ENCODE data around the gene NUP214.

DNA sequence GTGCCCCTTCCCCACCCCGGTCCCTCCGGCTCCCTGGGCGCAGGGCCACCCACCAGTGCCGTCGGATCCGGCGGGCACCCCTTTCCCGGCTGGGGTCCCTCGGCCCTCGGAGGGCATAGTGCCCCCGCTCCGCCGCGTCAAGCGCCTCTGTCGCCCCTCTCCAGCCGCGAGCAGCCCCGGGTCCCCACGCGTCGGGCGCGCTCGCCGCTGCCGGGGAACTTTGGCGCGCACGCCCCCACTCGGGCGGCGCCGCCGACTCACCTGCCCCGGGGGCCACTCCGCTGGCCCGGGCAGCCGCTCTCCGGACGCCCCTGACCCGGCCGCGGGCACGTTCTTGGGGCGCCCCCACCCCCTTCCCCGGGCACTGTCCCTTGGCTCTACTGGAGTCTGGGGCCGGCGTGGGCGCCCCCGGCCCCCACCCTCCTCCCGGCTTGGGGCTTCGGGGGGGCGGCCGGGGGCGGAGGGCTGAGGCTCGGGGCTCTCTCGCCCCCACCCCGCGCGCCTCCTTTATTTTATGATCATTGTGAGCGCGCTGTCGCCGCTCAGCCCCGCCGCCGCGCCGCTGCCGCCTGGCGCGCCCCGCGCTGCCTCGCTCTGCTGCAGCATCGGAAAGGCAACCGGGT is 152.0 kb downstream of the NUP214 start:
- TF ChIP-seq, protein P1, sequence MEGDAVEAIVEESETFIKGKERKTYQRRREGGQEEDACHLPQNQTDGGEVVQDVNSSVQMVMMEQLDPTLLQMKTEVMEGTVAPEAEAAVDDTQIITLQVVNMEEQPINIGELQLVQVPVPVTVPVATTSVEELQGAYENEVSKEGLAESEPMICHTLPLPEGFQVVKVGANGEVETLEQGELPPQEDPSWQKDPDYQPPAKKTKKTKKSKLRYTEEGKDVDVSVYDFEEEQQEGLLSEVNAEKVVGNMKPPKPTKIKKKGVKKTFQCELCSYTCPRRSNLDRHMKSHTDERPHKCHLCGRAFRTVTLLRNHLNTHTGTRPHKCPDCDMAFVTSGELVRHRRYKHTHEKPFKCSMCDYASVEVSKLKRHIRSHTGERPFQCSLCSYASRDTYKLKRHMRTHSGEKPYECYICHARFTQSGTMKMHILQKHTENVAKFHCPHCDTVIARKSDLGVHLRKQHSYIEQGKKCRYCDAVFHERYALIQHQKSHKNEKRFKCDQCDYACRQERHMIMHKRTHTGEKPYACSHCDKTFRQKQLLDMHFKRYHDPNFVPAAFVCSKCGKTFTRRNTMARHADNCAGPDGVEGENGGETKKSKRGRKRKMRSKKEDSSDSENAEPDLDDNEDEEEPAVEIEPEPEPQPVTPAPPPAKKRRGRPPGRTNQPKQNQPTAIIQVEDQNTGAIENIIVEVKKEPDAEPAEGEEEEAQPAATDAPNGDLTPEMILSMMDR (IDR thresholded peaks at IDR 0.05) = no peak
- TF ChIP-seq TCF7L2 (IDR thresholded peaks at IDR 0.05; ENCODE audit: low read depth, low read length) = no peak
- no peak for TF ChIP-seq POLR2AphosphoS5 (IDR thresholded peaks at IDR 0.05; ENCODE audit: low read depth, low read length)
- TF ChIP-seq SIN3A (IDR thresholded peaks at IDR 0.05; ENCODE audit: borderline replicate concordance, insufficient read depth, low read depth, low read length) = no peak
- TF ChIP-seq, protein P2, sequence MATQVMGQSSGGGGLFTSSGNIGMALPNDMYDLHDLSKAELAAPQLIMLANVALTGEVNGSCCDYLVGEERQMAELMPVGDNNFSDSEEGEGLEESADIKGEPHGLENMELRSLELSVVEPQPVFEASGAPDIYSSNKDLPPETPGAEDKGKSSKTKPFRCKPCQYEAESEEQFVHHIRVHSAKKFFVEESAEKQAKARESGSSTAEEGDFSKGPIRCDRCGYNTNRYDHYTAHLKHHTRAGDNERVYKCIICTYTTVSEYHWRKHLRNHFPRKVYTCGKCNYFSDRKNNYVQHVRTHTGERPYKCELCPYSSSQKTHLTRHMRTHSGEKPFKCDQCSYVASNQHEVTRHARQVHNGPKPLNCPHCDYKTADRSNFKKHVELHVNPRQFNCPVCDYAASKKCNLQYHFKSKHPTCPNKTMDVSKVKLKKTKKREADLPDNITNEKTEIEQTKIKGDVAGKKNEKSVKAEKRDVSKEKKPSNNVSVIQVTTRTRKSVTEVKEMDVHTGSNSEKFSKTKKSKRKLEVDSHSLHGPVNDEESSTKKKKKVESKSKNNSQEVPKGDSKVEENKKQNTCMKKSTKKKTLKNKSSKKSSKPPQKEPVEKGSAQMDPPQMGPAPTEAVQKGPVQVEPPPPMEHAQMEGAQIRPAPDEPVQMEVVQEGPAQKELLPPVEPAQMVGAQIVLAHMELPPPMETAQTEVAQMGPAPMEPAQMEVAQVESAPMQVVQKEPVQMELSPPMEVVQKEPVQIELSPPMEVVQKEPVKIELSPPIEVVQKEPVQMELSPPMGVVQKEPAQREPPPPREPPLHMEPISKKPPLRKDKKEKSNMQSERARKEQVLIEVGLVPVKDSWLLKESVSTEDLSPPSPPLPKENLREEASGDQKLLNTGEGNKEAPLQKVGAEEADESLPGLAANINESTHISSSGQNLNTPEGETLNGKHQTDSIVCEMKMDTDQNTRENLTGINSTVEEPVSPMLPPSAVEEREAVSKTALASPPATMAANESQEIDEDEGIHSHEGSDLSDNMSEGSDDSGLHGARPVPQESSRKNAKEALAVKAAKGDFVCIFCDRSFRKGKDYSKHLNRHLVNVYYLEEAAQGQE (IDR thresholded peaks at IDR 0.05; ENCODE audit: insufficient read depth in 1 of 2, low read depth in 2 of 2, low read length in 1 of 2) = no peak

Data from Panc1 (cell line).